Measurements from ENCODE around the gene SLC12A7.

Gene SLC12A7

GRCh38 chr5:1060535-1060981, 51.3 kb downstream of the SLC12A7 start:
- H3K27ac ChIP-seq: no peak overlapping the region
- no peak for DNase-seq
- TF ChIP-seq, protein P1, sequence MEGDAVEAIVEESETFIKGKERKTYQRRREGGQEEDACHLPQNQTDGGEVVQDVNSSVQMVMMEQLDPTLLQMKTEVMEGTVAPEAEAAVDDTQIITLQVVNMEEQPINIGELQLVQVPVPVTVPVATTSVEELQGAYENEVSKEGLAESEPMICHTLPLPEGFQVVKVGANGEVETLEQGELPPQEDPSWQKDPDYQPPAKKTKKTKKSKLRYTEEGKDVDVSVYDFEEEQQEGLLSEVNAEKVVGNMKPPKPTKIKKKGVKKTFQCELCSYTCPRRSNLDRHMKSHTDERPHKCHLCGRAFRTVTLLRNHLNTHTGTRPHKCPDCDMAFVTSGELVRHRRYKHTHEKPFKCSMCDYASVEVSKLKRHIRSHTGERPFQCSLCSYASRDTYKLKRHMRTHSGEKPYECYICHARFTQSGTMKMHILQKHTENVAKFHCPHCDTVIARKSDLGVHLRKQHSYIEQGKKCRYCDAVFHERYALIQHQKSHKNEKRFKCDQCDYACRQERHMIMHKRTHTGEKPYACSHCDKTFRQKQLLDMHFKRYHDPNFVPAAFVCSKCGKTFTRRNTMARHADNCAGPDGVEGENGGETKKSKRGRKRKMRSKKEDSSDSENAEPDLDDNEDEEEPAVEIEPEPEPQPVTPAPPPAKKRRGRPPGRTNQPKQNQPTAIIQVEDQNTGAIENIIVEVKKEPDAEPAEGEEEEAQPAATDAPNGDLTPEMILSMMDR (IDR thresholded peaks at IDR 0.05): no peak
- H3K4me3 ChIP-seq: no peak overlapping the region
- H3K36me3 ChIP-seq: peaks cover 8 to 94% (median 64%) of the 10 kb centered on the region in 3 donors
- intact Hi-C loops (cut with DNase I; ENCODE audit: low total_unique reads): no loop called here
- no peaks in the 10 kb centered on the region for H3K27me3 ChIP-seq
- no peaks in the 10 kb centered on the region for H3K9me3 ChIP-seq
- H3K4me1 ChIP-seq: no peaks in the 10 kb centered on the region

DNA sequence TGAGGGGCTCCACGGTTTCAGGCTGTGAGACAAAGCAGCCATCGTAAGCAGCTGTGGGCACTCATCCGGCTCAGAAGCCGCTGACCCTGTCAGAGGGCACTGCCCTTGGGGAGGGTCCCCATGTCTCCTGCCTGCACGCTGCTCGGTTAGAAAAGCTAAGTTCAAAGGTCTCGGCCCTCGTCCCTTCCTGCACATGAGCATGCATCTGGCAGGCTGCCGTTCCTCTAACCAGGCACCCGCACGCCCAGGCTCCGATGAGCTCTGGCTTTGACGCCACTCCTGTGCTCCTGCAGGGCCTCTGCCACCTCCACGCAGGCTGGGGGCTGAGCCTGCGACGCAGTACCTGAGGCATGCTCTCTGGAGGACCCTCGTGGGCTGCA, 52.0 kb downstream of the SLC12A7 start:
- H3K36me3 ChIP-seq: peaks cover 8 to 94% (median 62%) of the 10 kb centered on the region in 3 donors
- no peak overlapping the region for H3K27ac ChIP-seq

DNA sequence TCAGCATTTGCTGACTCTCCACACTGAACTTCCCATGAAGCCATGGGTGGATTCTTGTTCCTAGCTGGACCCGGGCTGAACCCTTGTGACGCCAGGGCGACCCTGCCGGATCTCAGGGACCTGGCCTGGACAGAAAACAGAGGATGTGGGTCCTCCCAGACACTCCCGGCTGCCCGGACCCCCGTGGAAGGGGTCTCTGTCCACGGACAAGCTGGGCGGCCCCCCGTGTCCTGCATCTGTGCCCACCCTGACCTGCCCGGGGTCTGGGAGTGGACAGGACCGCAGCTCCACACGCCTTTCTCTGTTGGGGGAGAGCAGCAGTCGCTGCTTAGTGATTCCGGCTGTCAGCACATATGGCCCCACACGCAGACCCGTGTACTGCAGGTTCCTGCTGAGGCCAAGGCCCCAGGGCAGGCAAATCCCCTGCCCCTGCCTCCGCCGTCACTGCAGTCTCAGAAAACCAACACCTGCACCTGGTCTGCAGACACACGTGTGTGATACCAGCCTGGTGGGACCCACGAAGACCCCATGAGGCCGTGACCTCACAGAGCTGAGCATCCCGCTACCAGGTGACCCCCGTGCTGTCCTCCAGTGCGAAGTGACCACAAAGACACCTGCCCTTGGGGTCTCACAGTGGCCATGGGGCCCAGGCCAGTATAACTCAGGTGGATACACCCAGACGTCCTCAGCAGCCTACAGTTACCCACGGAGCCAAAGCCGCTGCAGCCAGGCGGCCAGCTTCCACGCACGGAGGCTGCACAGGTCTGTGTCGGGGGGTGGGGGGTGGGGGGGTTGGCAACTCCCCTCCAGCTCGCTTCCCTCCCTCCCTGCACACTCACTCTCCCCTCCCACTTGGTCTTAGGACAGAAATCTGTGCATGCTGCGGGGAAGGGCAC, 52.6 kb downstream of the SLC12A7 start:
- peaks cover 8 to 94% (median 59%) of the 10 kb centered on the region in 3 donors for H3K36me3 ChIP-seq
- H3K27me3 ChIP-seq: no peaks in the 10 kb centered on the region
- intact Hi-C loops (cut with DNase I; ENCODE audit: low total_unique reads): no loop called here
- H3K27ac ChIP-seq: no peak overlapping the region
- H3K9me3 ChIP-seq: no peaks in the 10 kb centered on the region
- H3K4me1 ChIP-seq: no peaks in the 10 kb centered on the region
- TF ChIP-seq, protein P1 (IDR thresholded peaks at IDR 0.05): no peak
- H3K4me3 ChIP-seq: no peak overlapping the region
- DNase-seq: no peak

More for the DNA sequence above, 52.0 kb downstream of the SLC12A7 start:
- TF ChIP-seq, protein P1 (IDR thresholded peaks at IDR 0.05): no peak
- H3K27me3 ChIP-seq: no peaks in the 10 kb centered on the region
- no peak for DNase-seq
- no peak overlapping the region for H3K4me3 ChIP-seq
- H3K4me1 ChIP-seq: no peaks in the 10 kb centered on the region
- intact Hi-C loops (cut with DNase I; ENCODE audit: low total_unique reads): no loop called here
- no peaks in the 10 kb centered on the region for H3K9me3 ChIP-seq

DNA sequence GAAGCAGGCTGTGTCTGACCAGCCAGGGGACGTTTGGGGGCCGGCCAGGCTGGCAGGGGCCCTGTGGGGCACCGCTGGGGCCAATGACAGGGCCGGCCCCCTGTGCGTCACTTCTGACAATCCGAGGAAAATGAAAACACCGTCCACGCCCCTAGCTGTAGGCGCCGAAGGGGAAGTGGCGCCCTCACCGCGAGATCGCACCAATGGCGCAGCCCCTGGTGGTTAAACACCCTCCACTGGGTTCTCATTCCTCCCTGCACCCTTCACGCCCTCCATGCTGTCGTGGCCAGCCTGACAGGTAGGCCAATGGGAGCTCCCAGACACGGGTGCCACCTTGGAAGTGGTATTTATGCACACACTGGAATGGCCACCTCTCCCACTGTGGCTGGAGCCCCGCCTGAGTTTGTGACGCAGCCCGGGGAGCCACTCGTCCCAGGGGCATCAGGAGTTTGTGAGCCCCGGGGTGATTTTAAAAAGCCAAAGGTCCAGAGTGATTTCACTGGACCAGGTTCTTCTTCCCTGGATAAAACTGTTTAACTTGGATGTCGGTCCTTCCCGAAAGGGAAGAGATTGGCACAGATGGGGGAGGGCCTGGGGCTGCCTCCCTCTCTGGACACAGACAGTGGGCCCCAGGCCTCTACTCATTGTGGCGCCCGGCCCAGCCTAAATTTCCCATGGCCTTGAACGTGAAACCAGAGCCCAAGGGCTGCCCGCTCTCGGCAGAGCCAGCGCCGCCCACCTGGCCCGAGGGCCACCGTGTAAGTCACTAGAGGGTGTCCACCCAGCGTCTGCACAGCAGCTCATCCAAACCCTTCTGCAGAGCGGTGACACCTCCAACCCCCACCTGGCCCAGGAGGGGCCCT, 53.5 kb downstream of the SLC12A7 start:
- H3K9me3 ChIP-seq: no peaks in the 10 kb centered on the region
- intact Hi-C loops (cut with DNase I; ENCODE audit: low total_unique reads): no loop called here
- no peaks in the 10 kb centered on the region for H3K4me1 ChIP-seq
- no peaks in the 10 kb centered on the region for H3K27me3 ChIP-seq
- H3K27ac ChIP-seq: no peak overlapping the region
- TF ChIP-seq, protein P1 (IDR thresholded peaks at IDR 0.05): no peak
- no peak overlapping the region for H3K4me3 ChIP-seq
- no peak for DNase-seq
- H3K36me3 ChIP-seq: peaks cover 4 to 93% (median 58%) of the 10 kb centered on the region in 3 donors

GRCh38 chr5:1057485-1058082, 54.3 kb downstream of the SLC12A7 start:
- H3K27me3 ChIP-seq: no peaks in the 10 kb centered on the region
- TF ChIP-seq, protein P1 (IDR thresholded peaks at IDR 0.05): no peak
- H3K4me3 ChIP-seq: no peak overlapping the region
- H3K4me1 ChIP-seq: no peaks in the 10 kb centered on the region
- no peak overlapping the region for H3K27ac ChIP-seq
- DNase-seq: no peak
- H3K36me3 ChIP-seq: peaks cover 4 to 93% (median 57%) of the 10 kb centered on the region in 3 donors
- no peaks in the 10 kb centered on the region for H3K9me3 ChIP-seq
- intact Hi-C loops (cut with DNase I; ENCODE audit: low total_unique reads): no loop called here
